ENCODE results near the gene CPA1.

Gene CPA1

DNA sequence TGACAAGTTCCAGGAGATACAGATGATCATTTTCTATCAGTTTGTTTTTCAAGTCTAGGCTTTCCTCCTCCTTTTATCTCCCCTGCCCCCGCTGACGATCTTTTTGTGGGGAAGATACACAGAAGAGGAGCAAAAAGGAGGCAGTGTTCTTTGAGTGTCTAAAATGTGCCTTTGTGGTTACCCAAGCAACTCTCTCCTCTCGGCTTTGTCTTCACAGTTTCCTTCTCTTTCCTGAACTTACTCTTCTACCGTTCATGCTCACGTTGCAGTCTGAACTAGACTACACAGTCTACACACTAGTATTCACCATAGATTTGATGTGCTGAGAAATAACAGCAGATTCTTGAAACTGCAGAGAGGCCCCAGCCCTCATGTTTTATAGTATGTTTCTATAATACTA lies 36.9 kb downstream of the CPA1 start:
- Histone ChIP-seq H3K27me3 (ENCODE audit: low read depth, low read length) (no peaks in the 10 kb centered on the region), H2AFZ (ENCODE audit: low read depth, low read length) (no peak overlapping the region), H3K27ac (ENCODE audit: low read length) (no peak overlapping the region), H3K4me1 (ENCODE audit: low read length) (no peaks in the 10 kb centered on the region), H3K4me3 (ENCODE audit: low read length) (no peak overlapping the region), H4K20me1 (ENCODE audit: insufficient read depth, low read length) (no peaks in the 10 kb centered on the region), H3K36me3 (replicated peaks; ENCODE audit: low read depth, low read length) (no peaks in the 10 kb centered on the region), H3K79me2 (ENCODE audit: low read length) (no peaks in the 10 kb centered on the region), H3K9me3 (ENCODE audit: insufficient read depth, low read length) (no peaks in the 10 kb centered on the region), H3K9ac (ENCODE audit: low read length) (no peak overlapping the region), H3K4me2 (ENCODE audit: low read length) (no peak overlapping the region)
- TF ChIP-seq EZH2phosphoT487 (IDR thresholded peaks at IDR 0.05; ENCODE audit: low read depth) = no peak
- no peak for TF ChIP-seq CTCF (IDR thresholded peaks at IDR 0.05; ENCODE audit: low read depth, low read length)

- Histone ChIP-seq H3K27me3 (ENCODE audit: low read depth, low read length) (no peaks in the 10 kb centered on the region), H3K4me1 (ENCODE audit: low read length) (no peaks in the 10 kb centered on the region), H3K36me3 (replicated peaks; ENCODE audit: low read depth, low read length) (no peaks in the 10 kb centered on the region), H3K9ac (ENCODE audit: low read length) (no peak overlapping the region), H3K79me2 (ENCODE audit: low read length) (no peaks in the 10 kb centered on the region), H3K4me2 (ENCODE audit: low read length) (no peak overlapping the region), H2AFZ (ENCODE audit: low read depth, low read length) (no peak overlapping the region), H3K27ac (ENCODE audit: low read length) (no peak overlapping the region), H3K9me3 (ENCODE audit: insufficient read depth, low read length) (no peaks in the 10 kb centered on the region), H3K4me3 (ENCODE audit: low read length) (no peak overlapping the region), H4K20me1 (ENCODE audit: insufficient read depth, low read length) (no peaks in the 10 kb centered on the region)
- TF ChIP-seq EZH2phosphoT487 (IDR thresholded peaks at IDR 0.05; ENCODE audit: low read depth) (no peak), CTCF (IDR thresholded peaks at IDR 0.05; ENCODE audit: low read depth, low read length) (no peak)
These were observed 38.0 kb downstream of the CPA1 start for GRCh38 chr7:130418306-130418705.

DNA sequence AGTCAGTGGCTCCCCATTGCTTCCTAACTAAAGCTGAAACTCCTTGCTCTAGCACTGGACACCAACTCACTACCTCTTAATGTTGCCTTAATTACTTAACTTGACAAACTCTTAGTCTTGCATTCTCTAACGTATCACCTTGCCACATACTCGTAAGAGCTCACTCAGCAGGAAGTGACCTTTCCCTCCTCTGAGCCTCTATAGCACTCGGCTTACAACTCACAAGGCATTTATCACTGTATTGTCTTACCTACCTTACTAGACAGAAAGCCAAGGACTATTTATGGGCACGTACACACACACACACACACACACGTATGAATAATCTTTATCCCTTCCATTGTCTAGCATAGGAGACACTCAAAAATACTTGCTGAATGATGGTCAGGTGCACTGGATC lies 39.4 kb downstream of the CPA1 start:
- Histone ChIP-seq H3K4me1 (ENCODE audit: low read length) (no peaks in the 10 kb centered on the region), H3K36me3 (replicated peaks; ENCODE audit: low read depth, low read length) (no peaks in the 10 kb centered on the region), H3K4me3 (ENCODE audit: low read length) (no peak overlapping the region), H3K9ac (ENCODE audit: low read length) (no peak overlapping the region), H3K27ac (ENCODE audit: low read length) (no peak overlapping the region), H3K4me2 (ENCODE audit: low read length) (no peak overlapping the region), H3K9me3 (ENCODE audit: insufficient read depth, low read length) (no peaks in the 10 kb centered on the region), H2AFZ (ENCODE audit: low read depth, low read length) (no peak overlapping the region), H4K20me1 (ENCODE audit: insufficient read depth, low read length) (no peaks in the 10 kb centered on the region), H3K79me2 (ENCODE audit: low read length) (no peaks in the 10 kb centered on the region), H3K27me3 (ENCODE audit: low read depth, low read length) (no peaks in the 10 kb centered on the region)
- TF ChIP-seq CTCF (IDR thresholded peaks at IDR 0.05; ENCODE audit: low read depth, low read length) = no peak

- Histone ChIP-seq H2AFZ (ENCODE audit: low read depth, low read length) (no peak overlapping the region), H3K79me2 (ENCODE audit: low read length) (no peaks in the 10 kb centered on the region), H3K4me3 (ENCODE audit: low read length) (no peak overlapping the region), H3K4me2 (ENCODE audit: low read length) (no peak overlapping the region), H3K4me1 (ENCODE audit: low read length) (no peaks in the 10 kb centered on the region), H3K27me3 (ENCODE audit: low read depth, low read length) (no peaks in the 10 kb centered on the region), H3K9ac (ENCODE audit: low read length) (no peak overlapping the region), H3K36me3 (replicated peaks; ENCODE audit: low read depth, low read length) (no peaks in the 10 kb centered on the region), H3K9me3 (ENCODE audit: insufficient read depth, low read length) (no peaks in the 10 kb centered on the region), H3K27ac (ENCODE audit: low read length) (no peak overlapping the region), H4K20me1 (ENCODE audit: insufficient read depth, low read length) (no peaks in the 10 kb centered on the region)
- no peak for TF ChIP-seq CTCF (IDR thresholded peaks at IDR 0.05; ENCODE audit: low read depth, low read length)
- no peak for TF ChIP-seq EZH2phosphoT487 (IDR thresholded peaks at IDR 0.05; ENCODE audit: low read depth)
These were observed 40.8 kb downstream of the CPA1 start for GRCh38 chr7:130420943-130421578.

Data from OCI-LY3 (cell line).